Muscle layer of colon (tissue), 2 donors: ENCODE data around the gene DCST1.
A peak's percentile ranks its signal among the peaks of the same experiment; 100 is the strongest.

Experiments used
- H3K27ac ChIP-seq: one replicate; pipeline ENCODE4 v1.7.0; 2013; ENCODE audit warnings: low read depth, mild to moderate bottlenecking, low read length, moderate library complexity
- H3K27me3 ChIP-seq, 2 donors: one replicate each; pipeline ENCODE4 v1.7.0; 2013; ENCODE audit warnings: low read length in 2 of 2, mild to moderate bottlenecking in 2 of 2; ENCODE audit not compliant: insufficient read depth in 2 of 2, control insufficient read depth in 1 of 2
- H3K36me3 ChIP-seq: one replicate; pipeline ENCODE4 v1.7.0; 2013; ENCODE audit warnings: mild to moderate bottlenecking, low read length; ENCODE audit not compliant: insufficient read depth
- H3K4me1 ChIP-seq: one replicate; pipeline ENCODE4 v1.7.0; 2013; ENCODE audit warnings: mild to moderate bottlenecking, low read length; ENCODE audit not compliant: insufficient read depth
- H3K4me3 ChIP-seq, 2 donors: one replicate each; pipeline ENCODE4 v1.7.0; 2013; ENCODE audit warnings: low read length in 2 of 2, low read depth in 1 of 2, mild to moderate bottlenecking in 1 of 2, moderate library complexity in 1 of 2
- H3K9ac ChIP-seq: one replicate; pipeline ENCODE4 v1.7.0; 2013; ENCODE audit warnings: low read length
- H3K9me3 ChIP-seq: one replicate; pipeline ENCODE4 v1.7.0; 2013; ENCODE audit warnings: mild to moderate bottlenecking, low read length
- donor health status: abdominal sarcoma.
- donor health status: Adenocarcinoma of cecum.

DCST1 gene

DNA sequence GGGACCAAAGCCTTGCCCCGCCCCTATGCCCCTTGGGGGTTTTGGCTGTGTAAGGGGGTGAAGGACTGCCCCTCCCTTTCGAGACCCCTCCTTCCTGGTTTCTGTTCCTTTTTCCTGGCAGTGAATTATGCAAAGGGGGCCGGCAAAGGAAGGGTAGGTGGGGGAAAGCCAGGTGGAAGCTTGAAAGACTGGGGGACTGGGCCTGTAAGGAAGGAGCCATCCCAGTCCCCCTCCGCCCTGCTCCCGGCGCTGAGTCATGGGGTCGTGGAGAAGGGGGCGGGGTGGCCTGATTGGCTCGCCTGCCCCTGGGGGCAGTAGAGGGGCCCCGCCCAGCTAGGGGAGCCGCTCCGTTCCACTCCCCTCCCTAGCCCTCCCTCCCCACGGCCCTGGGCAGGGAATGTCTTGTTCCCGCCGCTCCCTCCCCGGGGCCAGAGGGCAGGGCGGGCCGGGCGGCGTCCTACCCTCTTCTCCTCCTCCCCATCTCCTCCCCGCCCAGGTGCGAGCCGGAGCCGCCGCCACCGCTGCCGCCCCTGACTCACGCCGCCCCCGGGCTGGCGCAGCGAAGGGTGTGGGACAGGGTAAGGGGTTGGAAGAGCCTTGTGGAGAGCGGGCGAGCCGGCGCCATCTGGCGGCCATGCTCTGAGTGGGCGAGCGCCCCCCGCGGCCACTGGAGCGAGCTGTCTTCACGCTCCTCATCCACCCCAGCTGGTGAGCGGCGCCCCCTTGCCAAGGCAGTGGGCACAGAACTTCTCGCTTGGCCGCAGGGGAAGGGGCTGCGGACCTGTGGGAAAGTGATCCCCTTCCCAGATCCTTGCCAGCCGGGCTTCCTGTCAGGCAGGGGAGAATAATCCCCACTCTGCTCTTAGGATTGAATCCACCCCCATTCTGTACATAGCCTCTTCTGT is 16.3 kb upstream of the DCST1 start:
- Histone ChIP-seq H3K27ac (peak overlapping the region; percentile 93), H3K9me3 (no peaks in the 10 kb centered on the region), H3K27me3 (no peaks in the 10 kb centered on the region), H3K4me3 (peak overlapping the region; percentile 18 to 46), H3K9ac (peak overlapping the region; percentile 32), H3K36me3 (peaks cover 23% of the 10 kb centered on the region), H3K4me1 (peaks cover 20% of the 10 kb centered on the region)

DNA sequence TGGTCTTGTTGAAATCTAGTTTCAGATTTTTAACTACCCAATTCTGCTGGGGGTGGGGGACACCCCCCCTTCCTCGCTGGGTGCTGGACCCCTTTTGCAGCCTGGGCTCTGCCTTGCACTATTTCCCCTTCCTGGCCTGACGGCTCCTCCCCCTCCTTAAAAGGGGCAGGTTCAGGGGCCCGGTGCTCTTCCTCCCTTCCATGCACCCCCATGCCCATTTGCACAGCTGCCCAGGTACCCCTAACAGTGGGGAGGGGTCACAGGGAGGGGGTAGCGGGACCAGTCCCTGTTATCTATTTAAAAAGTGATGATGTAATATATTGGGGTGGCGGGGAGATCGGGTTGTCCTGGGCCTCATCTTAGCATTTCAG is 15.7 kb upstream of the DCST1 start:
- Histone ChIP-seq H3K4me1 (peaks cover 14% of the 10 kb centered on the region), H3K9ac (peak overlapping the region; percentile 23), H3K27ac (peak overlapping the region; percentile 93), H3K4me3 (peak overlapping the region; percentile 18 to 46), H3K9me3 (no peaks in the 10 kb centered on the region), H3K36me3 (peaks cover 23% of the 10 kb centered on the region), H3K27me3 (no peaks in the 10 kb centered on the region)

DNA sequence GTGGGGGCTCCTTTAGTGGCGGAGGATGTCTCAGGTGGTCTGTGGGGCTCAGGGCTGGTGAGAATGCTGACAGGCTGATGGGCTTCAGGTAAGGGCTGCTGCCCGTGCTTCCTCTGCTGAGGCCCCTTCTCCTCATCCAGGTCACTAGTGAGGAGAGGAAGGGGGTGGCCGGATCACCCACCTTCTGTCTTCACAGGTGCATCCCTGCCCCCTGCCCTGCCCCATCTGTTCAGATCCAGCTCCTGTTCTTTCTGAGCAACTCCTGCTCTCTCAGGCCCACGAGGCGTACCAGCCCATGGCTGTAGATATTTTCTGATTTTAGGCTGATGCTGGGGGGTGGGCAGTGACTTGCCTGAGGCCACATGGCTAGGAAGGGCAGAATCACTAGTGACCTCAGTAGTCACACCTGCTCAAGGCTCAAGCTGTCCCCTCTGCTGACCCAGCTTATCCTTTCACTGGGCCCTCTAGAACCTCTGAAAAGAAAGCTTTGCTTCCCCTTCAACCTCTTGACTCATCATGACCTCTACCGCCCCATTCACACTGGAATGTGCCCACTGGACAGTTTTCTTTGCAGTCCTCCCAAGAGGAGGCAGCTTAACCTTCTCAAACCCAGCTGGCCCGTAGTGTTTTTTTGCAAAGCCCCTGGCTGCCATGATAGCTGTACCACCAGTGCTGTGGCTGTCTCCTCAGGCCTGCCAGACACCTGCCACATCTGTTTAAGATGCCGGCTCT is 14.8 kb upstream of the DCST1 start:
- no peak overlapping the region for H3K9ac ChIP-seq

DNA sequence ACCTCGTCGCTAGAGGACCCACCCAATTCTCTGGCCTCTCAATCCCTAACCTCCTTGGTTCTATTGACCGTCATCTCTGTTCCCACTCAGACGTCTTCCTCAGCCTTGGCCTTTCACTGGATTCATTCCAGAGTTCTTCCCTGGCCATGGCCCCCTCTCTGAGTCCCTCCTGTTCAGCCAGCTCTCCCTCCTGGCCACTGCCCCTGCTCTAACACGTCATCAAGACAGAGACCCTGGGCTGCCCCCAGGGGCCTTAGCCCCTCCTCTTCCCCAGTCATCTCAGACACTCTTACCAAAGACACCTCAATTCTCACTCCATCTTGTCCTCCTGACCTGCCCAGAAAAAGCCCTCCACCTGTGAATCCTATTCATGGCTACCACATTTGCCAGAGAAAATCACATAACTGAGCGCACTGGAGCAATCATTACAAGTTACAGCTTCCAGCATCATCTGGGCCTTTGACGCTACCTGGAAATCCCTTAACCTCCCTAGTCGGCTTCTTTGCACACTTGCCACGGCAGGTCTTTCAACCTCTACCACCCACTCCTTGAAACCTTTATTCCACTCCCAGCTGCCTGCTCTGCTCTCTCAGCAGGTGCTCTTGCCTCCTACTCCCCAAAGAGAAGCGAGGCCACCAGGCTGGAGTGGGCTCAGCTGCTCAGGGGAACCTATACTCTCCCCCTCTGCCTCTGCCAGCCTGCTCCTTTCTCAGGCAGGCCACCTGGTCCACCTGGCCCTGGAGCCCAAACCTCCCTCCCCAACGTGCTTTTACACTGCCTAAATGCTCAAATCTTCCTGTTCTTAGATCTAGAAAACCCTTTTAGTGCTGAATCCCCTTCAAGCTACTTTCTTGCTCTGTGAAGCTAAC is 14.0 kb upstream of the DCST1 start:
- H3K9me3 ChIP-seq, result no peaks in the 10 kb centered on the region
- H3K36me3 ChIP-seq, result peaks cover 14% of the 10 kb centered on the region
- no peak overlapping the region for H3K4me3 ChIP-seq
- H3K9ac ChIP-seq, result no peak overlapping the region
- peaks cover 14% of the 10 kb centered on the region for H3K4me1 ChIP-seq
- H3K27ac ChIP-seq, result no peak overlapping the region
- H3K27me3 ChIP-seq, result no peaks in the 10 kb centered on the region

More for the DNA sequence above, 14.8 kb upstream of the DCST1 start:
- Histone ChIP-seq H3K9me3 (no peaks in the 10 kb centered on the region), H3K4me3 (no peak overlapping the region), H3K36me3 (peaks cover 23% of the 10 kb centered on the region), H3K27me3 (no peaks in the 10 kb centered on the region), H3K27ac (no peak overlapping the region), H3K4me1 (peaks cover 14% of the 10 kb centered on the region)

DNA sequence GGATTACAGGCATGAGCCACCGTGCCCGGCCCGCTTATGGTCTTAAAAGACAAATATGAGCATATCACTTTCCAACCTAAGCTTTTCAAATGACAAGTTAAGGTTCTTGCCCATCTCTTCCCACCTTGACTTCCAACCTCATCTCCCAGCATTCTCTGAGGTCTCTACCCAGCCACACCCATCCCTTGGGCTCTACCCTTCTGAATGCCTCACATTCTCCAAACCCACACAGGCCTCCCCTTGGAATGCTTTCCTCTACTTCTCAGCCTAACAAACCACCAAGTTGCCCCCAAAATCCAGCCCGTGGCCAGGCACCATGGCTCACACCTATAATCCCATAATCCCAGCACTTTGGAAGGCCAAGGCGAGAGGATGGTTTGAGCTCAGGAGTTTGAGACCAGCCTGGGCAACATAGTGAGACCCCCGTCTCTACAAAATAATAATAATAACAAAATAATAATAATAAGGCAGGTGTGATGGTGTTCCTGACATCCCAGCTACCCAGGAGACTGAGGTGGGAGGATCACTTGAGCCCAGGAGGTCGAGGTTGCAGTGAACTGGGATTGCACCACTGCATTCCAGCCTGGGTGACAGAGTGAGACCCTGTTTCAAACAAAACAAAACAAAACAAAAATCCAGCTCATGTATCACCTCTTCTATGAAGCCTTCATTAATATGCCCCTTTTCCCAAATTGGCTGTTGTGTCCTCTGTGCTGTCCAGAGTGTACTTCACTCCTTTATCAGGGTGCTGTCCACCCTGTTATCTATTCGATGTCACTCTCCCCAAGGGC is 11.3 kb upstream of the DCST1 start:
- Histone ChIP-seq H3K27ac (no peak overlapping the region), H3K9me3 (no peaks in the 10 kb centered on the region), H3K27me3 (no peaks in the 10 kb centered on the region), H3K36me3 (no peaks in the 10 kb centered on the region), H3K4me3 (no peak overlapping the region), H3K4me1 (peaks cover 7% of the 10 kb centered on the region), H3K9ac (no peak overlapping the region)

DNA sequence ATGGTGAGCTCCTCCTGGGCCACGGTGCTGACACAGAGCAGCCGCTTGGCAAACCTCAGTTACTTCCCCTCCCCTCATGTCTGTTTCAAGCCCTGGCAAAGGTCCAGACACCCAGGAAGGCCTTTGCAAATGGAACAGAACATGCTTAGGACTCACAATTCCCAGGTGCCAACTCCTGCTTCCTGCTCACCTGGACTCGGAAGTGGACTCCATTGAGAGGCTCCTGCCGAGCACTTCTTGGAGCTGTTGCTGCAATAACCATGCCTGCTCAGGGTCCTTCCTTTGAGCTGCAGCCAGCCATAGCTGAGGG is 10.7 kb upstream of the DCST1 start:
- Histone ChIP-seq H3K4me3 (no peak overlapping the region), H3K27ac (no peak overlapping the region), H3K36me3 (no peaks in the 10 kb centered on the region), H3K9me3 (no peaks in the 10 kb centered on the region), H3K4me1 (peaks cover 4% of the 10 kb centered on the region), H3K27me3 (no peaks in the 10 kb centered on the region), H3K9ac (no peak overlapping the region)

DNA sequence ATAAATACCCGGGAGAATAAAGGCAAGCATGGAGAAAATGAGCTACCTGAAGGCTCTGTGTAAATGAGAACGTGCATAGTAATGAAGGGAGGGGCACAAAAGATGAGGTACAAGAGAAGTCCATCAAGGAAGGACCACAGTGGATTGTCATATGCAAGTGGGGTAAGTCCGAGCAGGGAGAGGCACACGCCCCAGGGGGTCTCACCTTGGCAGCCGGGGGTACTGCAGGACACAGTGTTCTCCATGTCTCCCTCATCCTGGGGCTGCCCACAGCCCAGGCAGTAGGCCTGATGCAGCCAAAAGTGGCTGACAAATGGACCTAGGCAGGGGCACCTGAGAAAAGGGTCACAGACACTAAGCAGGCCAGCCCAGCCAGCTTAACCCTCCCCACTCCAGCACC is 10.0 kb upstream of the DCST1 start:
- Histone ChIP-seq H3K27me3 (no peaks in the 10 kb centered on the region), H3K9ac (no peak overlapping the region), H3K9me3 (no peaks in the 10 kb centered on the region), H3K36me3 (no peaks in the 10 kb centered on the region), H3K27ac (no peak overlapping the region), H3K4me1 (no peaks in the 10 kb centered on the region), H3K4me3 (no peak overlapping the region)

DNA sequence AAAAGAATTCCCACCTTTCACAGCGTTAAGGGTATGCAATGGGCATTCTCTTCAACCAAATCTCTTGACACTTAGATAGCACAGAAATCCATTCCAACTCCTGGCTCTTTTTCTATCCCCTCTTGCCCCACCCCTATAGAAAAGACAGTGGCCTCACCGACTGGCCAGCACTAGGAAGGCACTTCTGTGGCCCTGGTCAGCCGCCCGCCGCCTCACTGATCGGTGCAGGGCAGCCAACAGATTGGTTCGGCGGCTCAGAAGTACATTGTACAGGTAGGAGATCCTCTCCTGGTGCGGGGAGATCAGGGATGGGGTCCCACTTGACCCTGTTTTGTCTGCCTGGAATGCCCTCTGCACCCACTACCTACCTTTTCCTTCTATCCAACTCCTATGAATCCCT is 9.3 kb upstream of the DCST1 start:
- H3K27me3 ChIP-seq, result no peaks in the 10 kb centered on the region

DNA sequence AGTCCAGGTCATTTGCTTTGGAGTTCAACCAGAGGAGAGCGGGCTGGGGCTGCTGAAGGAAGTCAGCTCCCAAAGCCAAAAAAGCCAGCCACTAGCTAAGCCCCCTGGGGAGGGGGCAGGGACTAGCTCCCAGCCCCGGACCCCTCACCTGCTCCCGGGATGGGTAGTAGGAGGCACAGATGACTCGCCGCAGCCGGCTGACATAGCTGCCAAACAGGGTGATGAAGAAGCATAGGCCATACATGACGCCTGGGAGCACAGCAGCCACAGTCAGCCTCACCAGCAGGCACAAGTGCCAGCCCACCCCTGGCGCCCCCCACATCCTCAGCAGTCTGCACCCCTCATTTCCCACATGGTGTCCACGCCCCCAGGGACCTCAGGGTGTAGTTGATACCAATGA is 7.5 kb upstream of the DCST1 start:
- H3K36me3 ChIP-seq, result no peaks in the 10 kb centered on the region
- H3K9me3 ChIP-seq, result no peaks in the 10 kb centered on the region
- no peak overlapping the region for H3K9ac ChIP-seq
- no peaks in the 10 kb centered on the region for H3K4me1 ChIP-seq
- H3K4me3 ChIP-seq, result no peak overlapping the region
- H3K27ac ChIP-seq, result no peak overlapping the region
- H3K27me3 ChIP-seq, result no peaks in the 10 kb centered on the region

More for the DNA sequence above, 9.3 kb upstream of the DCST1 start:
- Histone ChIP-seq H3K4me3 (no peak overlapping the region), H3K4me1 (no peaks in the 10 kb centered on the region), H3K27ac (no peak overlapping the region), H3K9me3 (no peaks in the 10 kb centered on the region), H3K36me3 (no peaks in the 10 kb centered on the region), H3K9ac (no peak overlapping the region)

DNA sequence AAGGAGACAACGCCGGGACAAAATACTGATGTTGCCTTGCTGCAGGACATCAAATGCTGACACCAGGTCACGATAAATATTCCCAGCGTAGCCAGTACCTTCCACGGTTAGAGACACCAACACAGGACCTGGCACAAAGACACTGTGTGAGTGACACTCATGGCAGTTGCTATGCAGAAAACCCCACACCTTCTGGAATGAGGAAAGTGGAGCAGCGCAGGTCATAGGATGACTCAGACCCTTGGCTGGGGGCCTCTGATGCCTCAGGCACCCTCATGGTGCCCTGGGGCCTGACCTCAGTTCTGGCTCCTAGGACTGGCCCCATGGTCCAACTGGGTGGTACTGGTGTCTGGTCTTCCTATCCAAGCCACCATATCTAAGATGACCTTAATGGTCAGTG is 7.0 kb upstream of the DCST1 start:
- Histone ChIP-seq H3K9me3 (no peaks in the 10 kb centered on the region), H3K4me3 (no peak overlapping the region), H3K27me3 (no peaks in the 10 kb centered on the region), H3K36me3 (no peaks in the 10 kb centered on the region), H3K4me1 (no peaks in the 10 kb centered on the region), H3K9ac (no peak overlapping the region), H3K27ac (no peak overlapping the region)
